ENCODE results near the gene FGG. TPM values are rescaled to one million over a fixed set of nuclear protein-coding genes. Genes with fewer than 3 reads are reported as not detected.

Gene FGG
- total RNA-seq, 1 donor from 2014 or later, result 7.4 TPM

DNA sequence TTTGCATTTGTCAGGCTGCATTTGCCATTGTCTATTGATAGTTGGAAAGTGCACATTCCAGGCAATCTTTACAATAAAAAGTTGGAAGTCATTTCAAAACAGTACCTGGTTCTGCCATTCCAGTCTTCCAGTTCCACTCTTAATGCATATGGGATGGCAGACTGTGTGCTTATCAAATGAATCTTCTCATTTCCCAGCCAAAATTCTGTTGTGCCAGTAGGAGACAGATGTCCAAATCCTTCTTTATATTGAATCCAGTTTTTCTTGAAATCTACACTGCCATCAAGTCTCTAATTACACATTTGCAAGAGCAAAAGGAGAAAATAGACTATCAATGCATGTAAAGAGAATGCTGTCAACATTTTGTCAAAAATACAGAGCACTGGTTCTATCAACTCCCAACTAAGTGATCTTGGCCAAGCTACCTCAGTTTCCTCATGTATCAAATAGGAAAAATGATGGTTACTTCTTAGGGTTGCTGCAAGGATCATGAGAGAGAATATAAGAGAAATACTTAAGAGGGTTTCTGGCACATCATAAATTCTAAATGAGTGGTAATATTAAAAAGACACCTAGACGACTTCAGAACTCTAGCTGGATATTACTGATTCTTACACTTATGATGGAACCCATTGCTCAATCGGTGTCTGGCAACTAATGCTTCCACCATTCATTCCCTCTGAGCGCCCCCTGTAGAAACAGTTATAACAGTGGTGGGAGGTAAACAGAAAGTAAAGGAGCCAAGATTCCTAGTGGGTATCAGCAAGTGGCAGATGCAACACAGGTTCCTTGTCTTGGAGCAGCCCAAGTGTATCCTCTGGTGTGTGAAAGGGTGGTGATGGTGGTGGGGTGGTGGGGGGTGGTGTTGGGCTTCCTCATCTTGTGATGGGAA, 3.8 kb downstream of the FGG start:
- H3K27ac Mint-ChIP-seq, result no peak overlapping the region
- no peaks in the 10 kb centered on the region for H3K9me3 Mint-ChIP-seq (ENCODE audit: low read depth)
- H3K4me1 Mint-ChIP-seq (ENCODE audit: low read depth), result peaks cover 13% of the 10 kb centered on the region
- TF ChIP-seq, protein P1, sequence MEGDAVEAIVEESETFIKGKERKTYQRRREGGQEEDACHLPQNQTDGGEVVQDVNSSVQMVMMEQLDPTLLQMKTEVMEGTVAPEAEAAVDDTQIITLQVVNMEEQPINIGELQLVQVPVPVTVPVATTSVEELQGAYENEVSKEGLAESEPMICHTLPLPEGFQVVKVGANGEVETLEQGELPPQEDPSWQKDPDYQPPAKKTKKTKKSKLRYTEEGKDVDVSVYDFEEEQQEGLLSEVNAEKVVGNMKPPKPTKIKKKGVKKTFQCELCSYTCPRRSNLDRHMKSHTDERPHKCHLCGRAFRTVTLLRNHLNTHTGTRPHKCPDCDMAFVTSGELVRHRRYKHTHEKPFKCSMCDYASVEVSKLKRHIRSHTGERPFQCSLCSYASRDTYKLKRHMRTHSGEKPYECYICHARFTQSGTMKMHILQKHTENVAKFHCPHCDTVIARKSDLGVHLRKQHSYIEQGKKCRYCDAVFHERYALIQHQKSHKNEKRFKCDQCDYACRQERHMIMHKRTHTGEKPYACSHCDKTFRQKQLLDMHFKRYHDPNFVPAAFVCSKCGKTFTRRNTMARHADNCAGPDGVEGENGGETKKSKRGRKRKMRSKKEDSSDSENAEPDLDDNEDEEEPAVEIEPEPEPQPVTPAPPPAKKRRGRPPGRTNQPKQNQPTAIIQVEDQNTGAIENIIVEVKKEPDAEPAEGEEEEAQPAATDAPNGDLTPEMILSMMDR (IDR thresholded peaks at IDR 0.05; ENCODE audit: unreplicated experiment), result no peak
- no peak for DNase-seq (ENCODE audit: low spot score, unreplicated experiment)
- no peak overlapping the region for H3K4me3 Mint-ChIP-seq (ENCODE audit: low read depth)
- H3K27me3 Mint-ChIP-seq, result no peaks in the 10 kb centered on the region
- peaks cover 1% of the 10 kb centered on the region for H3K36me3 Mint-ChIP-seq (ENCODE audit: insufficient read depth)

DNA sequence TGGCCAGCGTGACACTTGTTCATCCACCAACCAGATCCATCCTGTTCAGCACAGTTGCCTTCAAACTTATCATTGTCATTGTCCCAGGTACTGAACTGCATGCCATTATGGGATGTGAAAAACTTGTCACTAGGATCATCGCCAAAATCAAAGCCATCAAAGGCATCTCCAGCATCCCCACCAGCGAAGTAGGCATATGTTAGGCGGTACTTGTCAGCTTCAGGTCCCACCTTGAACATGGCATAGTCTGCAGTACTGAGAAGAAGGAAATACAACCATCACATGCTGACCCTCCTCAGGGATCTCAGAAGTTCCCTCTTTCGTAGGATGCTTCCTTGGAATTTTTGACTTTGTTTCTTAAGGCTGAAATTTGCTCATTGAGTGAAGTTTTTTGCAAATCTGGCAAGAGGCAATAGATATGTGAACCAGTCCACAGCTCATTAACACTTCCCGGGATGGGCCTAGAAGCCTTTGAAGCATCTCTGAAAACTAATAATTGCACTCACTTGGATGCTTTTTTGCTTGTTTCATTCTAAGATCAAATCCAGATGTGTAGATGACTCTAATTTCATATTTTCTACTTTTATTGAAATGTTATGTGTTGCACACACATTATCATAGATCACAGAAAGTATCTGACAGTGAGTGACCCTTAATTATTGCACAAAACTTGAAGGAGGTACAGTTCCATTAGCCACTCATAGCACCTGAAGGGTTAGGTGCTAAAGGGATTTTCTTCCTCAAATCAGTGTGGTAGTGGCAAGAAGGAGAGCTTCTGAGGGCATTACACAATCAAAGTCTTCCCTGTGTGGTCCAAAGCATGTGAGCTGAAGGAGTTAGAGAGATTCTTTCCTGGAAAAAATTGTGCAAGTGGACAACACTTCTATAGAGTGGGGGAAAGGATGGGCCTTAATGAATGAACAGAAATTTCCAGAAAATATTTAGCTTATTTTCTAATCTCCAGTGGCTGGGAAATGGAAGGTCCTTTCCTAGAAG, 5.4 kb downstream of the FGG start:
- Mint-ChIP-seq H3K27ac (no peak overlapping the region), H3K4me1 (ENCODE audit: low read depth) (peaks cover 5% of the 10 kb centered on the region), H3K27me3 (no peaks in the 10 kb centered on the region), H3K36me3 (ENCODE audit: insufficient read depth) (peaks cover 1% of the 10 kb centered on the region), H3K9me3 (ENCODE audit: low read depth) (no peaks in the 10 kb centered on the region), H3K4me3 (ENCODE audit: low read depth) (no peak overlapping the region)
- DNase-seq (ENCODE audit: low spot score, unreplicated experiment), result no peak
- TF ChIP-seq, protein P1 (IDR thresholded peaks at IDR 0.05; ENCODE audit: unreplicated experiment), result no peak

DNA sequence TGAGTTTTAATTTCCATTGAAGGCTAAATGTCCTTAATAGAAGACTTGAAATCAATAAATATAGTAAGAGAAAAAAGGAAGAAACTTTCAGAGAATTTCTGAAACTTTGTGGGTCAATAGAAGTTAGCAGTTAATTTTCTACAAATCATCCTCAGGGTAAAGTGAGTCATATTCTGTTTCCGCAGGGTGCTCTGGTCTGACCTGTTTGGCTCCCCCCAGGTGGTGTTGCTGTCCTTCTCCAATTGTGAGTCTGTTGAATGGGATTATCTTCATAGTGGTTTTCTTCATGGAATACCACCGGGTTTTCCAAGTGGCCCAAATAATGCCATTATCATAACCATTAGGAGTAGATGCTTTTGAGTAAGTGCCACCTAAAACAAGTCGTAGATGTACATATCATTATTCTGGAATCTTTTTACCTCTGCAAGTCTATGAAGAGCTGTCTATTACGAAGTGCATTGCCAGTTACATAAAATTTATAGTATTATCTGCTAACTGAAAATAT, 7.7 kb downstream of the FGG start:
- Mint-ChIP-seq H3K9me3 (ENCODE audit: low read depth) (no peaks in the 10 kb centered on the region), H3K27ac (no peak overlapping the region), H3K4me1 (ENCODE audit: low read depth) (peaks cover 2% of the 10 kb centered on the region), H3K27me3 (no peaks in the 10 kb centered on the region), H3K4me3 (ENCODE audit: low read depth) (no peak overlapping the region), H3K36me3 (ENCODE audit: insufficient read depth) (peaks cover 1% of the 10 kb centered on the region)
- DNase-seq (ENCODE audit: low spot score, unreplicated experiment), result no peak
- TF ChIP-seq, protein P1 (IDR thresholded peaks at IDR 0.05; ENCODE audit: unreplicated experiment), result no peak

DNA sequence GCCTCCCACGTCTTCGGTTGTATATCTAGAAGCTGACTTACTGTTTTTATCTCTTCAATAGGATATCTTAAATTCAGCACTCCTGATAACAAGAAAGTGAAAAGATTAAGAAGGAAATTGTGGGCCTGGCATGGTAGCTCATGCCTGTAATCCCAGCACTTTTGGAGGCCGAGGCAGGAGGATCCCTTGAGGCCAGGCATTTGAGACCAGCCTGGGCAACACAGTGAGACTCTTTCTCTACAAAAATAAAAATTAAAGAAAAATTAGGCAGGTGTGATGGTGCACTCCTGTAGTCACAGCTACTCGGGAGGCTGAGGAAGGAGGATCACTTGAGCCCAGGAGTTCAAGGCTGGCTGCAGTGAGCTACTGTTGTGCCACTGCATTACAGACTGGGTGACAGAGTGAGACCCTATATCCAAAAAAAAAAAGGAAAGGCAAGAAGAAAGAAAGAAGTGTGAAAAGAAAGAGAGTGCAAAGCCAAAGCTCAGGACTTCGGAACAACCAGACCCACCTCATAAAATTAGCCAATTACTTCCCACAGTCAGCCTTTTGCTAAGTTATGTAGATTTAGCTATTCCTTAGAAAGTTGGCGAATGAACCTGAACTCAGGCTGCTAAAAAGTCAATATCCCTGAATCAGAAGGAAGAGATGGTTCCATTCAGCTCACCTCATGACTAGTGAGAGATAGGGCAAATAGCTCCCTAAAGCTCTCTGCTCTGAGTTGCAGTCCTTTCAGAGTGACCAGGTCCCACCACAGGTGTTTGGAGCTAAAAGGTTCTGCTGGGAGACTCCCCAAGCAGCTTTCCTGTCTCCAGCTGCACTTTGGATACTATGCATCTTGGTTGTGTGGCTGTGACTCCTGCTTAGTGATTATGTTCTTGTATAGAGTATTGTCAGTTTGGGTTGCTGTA, 9.2 kb downstream of the FGG start:
- TF ChIP-seq, protein P1 (IDR thresholded peaks at IDR 0.05; ENCODE audit: unreplicated experiment), result no peak
- Mint-ChIP-seq H3K4me1 (ENCODE audit: low read depth) (peaks cover 4% of the 10 kb centered on the region), H3K27ac (no peak overlapping the region)

More for the DNA sequence above, 9.2 kb downstream of the FGG start:
- Mint-ChIP-seq H3K36me3 (ENCODE audit: insufficient read depth) (no peaks in the 10 kb centered on the region), H3K9me3 (ENCODE audit: low read depth) (no peaks in the 10 kb centered on the region), H3K27me3 (no peaks in the 10 kb centered on the region), H3K4me3 (ENCODE audit: low read depth) (no peak overlapping the region)
- DNase-seq (ENCODE audit: low spot score, unreplicated experiment), result no peak
